ENCODE results near the gene KAT5.

KAT5 gene

DNA sequence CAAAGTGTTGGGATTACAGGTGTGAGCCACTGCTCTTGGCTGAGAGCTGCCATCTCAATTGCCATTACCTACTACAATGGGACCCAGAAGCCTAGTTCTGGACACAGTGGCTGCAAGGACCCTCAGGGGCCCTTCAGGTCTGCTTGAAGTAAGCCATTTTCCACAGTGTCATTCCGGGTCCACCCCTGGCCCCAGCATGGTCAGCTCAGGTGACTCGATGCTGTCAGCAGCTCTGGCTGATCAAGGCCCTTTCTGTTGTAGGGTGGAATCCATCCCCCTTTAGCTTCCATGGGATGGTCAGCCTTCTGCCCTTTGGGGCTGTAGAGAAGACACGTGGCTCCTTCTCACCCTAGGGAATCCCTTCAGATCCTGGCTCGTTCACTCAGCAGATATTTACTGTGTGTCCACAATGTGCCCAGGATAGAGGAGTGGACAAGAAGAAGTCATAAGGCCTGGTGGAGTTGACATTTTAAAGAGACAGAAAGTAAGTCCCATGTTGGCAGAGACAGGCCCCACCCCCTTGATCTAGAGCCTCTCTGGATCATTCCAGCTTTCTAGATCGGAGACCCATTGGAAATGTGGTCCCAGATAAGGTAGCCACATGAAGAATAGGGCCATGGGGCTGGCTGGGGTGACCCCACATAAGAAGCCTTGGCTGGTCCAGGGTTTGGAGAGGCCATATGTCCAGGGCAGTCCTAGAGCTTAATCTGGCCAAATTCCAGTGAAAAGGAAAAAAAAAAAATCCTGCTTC, 15.1 kb upstream of the KAT5 start:
- no peaks in the 10 kb centered on the region for H3K36me3 Mint-ChIP-seq (ENCODE audit: low read depth)
- no peak overlapping the region for H3K27ac Mint-ChIP-seq
- H3K4me1 Mint-ChIP-seq, result no peaks in the 10 kb centered on the region
- TF ChIP-seq, protein P1, sequence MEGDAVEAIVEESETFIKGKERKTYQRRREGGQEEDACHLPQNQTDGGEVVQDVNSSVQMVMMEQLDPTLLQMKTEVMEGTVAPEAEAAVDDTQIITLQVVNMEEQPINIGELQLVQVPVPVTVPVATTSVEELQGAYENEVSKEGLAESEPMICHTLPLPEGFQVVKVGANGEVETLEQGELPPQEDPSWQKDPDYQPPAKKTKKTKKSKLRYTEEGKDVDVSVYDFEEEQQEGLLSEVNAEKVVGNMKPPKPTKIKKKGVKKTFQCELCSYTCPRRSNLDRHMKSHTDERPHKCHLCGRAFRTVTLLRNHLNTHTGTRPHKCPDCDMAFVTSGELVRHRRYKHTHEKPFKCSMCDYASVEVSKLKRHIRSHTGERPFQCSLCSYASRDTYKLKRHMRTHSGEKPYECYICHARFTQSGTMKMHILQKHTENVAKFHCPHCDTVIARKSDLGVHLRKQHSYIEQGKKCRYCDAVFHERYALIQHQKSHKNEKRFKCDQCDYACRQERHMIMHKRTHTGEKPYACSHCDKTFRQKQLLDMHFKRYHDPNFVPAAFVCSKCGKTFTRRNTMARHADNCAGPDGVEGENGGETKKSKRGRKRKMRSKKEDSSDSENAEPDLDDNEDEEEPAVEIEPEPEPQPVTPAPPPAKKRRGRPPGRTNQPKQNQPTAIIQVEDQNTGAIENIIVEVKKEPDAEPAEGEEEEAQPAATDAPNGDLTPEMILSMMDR (IDR thresholded peaks at IDR 0.05), result no peak
- no peak overlapping the region for H3K4me3 Mint-ChIP-seq
- peaks cover 47% of the 10 kb centered on the region for H3K27me3 Mint-ChIP-seq (ENCODE audit: low read depth, poor library complexity)
- peaks cover 20% of the 10 kb centered on the region for H3K9me3 Mint-ChIP-seq
- DNase-seq, result no peak

DNA sequence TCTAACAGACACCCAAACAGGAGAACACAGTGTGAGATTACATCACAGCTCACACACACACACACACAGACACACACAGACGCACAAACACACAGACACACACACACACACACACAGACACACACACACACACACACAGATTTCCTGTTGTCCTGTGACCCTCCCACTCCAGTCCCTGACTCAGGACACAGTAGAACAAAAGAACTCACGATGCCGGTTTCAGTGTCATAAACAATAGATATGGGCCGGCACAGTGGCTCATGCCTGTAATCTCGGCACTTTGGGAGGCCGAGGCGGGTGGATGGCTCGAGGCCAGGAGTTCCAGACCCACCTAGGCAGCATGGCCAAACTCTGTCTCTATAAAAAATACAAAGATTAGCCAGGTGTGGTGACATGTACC, 13.8 kb upstream of the KAT5 start:
- Mint-ChIP-seq H3K27me3 (ENCODE audit: low read depth, poor library complexity) (peaks cover 58% of the 10 kb centered on the region), H3K4me1 (no peaks in the 10 kb centered on the region), H3K27ac (no peak overlapping the region), H3K36me3 (ENCODE audit: low read depth) (no peaks in the 10 kb centered on the region), H3K4me3 (no peak overlapping the region), H3K9me3 (peaks cover 20% of the 10 kb centered on the region)
- DNase-seq, result no peak
- TF ChIP-seq, protein P1 (IDR thresholded peaks at IDR 0.05), result no peak

DNA sequence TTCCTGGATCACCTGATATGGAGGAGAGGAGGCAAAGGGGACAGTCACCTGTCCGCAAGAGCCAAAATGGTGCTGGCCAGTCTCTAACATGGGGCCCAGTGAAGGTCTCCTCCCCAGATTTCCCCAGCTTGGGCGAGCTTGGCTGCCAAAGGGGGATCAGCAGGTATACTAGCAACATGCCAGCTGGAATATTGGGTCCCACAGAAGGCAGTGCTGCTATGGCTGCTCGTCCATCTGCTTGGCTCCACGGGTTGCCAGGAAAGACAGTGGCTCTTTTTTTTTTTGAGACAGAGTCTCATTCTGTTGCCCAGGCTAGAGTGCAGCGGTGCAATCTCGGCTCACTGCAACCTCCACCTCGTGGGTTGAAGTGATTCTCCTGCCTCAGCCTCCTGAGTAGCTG, 12.7 kb upstream of the KAT5 start:
- H3K4me3 Mint-ChIP-seq, result no peak overlapping the region
- no peaks in the 10 kb centered on the region for H3K4me1 Mint-ChIP-seq
- H3K27ac Mint-ChIP-seq, result no peak overlapping the region
- DNase-seq, result no peak
- TF ChIP-seq, protein P1 (IDR thresholded peaks at IDR 0.05), result no peak
- H3K27me3 Mint-ChIP-seq (ENCODE audit: low read depth, poor library complexity), result peaks cover 58% of the 10 kb centered on the region
- H3K36me3 Mint-ChIP-seq (ENCODE audit: low read depth), result no peaks in the 10 kb centered on the region
- peaks cover 20% of the 10 kb centered on the region for H3K9me3 Mint-ChIP-seq

DNA sequence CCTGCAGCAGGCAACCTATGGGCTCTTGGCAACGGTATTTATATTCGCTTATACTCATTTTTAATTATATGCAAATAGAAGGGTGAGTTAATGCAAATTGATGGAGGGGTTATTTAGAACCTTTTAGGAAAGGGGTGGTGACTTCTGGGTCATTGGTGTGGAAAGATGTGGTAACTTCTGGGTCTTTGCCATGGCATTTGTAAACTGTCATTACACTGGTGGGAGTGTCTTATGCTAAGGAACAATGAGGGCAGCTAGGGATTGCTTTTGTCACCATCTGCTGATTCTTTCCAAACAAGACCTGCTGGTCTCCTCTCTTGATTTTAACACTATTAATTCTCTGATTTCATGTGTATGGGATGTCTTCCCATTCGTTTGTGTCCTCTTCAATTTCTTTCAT, 11.7 kb upstream of the KAT5 start:
- TF ChIP-seq, protein P1 (IDR thresholded peaks at IDR 0.05), result no peak
- Mint-ChIP-seq H3K9me3 (peaks cover 20% of the 10 kb centered on the region), H3K27ac (no peak overlapping the region), H3K27me3 (ENCODE audit: low read depth, poor library complexity) (peaks cover 64% of the 10 kb centered on the region), H3K4me3 (no peak overlapping the region), H3K36me3 (ENCODE audit: low read depth) (no peaks in the 10 kb centered on the region), H3K4me1 (no peaks in the 10 kb centered on the region)
- DNase-seq, result no peak

DNA sequence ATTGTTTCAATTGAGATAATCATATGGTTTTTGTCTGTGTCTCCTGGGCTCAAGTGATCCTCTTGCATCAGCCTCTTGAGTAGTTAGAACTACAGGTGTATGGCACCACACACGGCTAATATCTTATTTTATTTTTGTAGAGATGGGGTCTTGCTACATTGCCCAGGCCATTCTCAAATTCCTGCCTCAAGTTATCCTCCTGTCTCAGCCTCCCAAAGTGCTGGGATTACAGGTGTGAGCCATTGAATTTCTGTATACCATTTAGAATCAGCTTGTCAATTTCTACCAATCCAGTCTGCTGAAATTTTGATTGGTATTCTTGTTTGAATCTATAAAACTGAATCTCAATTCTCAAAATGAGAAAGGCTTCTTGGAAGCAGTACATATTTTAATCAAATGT, 10.4 kb upstream of the KAT5 start:
- Mint-ChIP-seq H3K4me3 (no peak overlapping the region), H3K4me1 (no peaks in the 10 kb centered on the region), H3K9me3 (peaks cover 22% of the 10 kb centered on the region), H3K27me3 (ENCODE audit: low read depth, poor library complexity) (peaks cover 69% of the 10 kb centered on the region), H3K27ac (no peak overlapping the region), H3K36me3 (ENCODE audit: low read depth) (no peaks in the 10 kb centered on the region)
- TF ChIP-seq, protein P1 (IDR thresholded peaks at IDR 0.05), result no peak
- no peak for DNase-seq

DNA sequence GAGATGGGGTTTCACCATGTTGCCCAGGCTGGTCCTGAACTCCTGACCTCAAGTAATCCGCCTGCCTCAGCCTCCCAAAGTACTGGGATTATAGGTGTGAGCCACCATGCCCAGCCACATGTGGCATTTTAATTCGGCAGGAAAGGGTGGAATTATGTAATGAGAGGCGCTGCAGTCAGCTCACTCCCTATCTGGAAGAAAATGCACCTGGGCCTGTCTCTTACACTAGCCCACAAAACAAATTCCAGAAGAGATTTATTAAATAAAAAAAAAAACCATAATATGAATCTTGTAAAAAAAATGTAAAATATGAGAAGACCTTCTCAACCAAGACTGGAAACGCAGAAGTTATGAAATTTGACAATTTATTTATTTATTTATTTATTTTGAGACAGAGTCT, 8.2 kb upstream of the KAT5 start:
- Mint-ChIP-seq H3K27me3 (ENCODE audit: low read depth, poor library complexity) (peaks cover 72% of the 10 kb centered on the region), H3K27ac (no peak overlapping the region), H3K4me3 (no peak overlapping the region), H3K4me1 (no peaks in the 10 kb centered on the region), H3K36me3 (ENCODE audit: low read depth) (no peaks in the 10 kb centered on the region), H3K9me3 (peaks cover 37% of the 10 kb centered on the region)
- TF ChIP-seq, protein P1 (IDR thresholded peaks at IDR 0.05), result no peak
- no peak for DNase-seq
